UCSD-AML1 (cell line): ENCODE results near the gene RNF220.
"Not testable (repeated sequence)": the region's sequence is repeated elsewhere in the genome, so short reads cannot be mapped to it uniquely, and the experiment has no call there.

Experiments used
- DNase-seq: peaks from one replicate; lab custom pipeline; 2025; ENCODE audit not compliant: unreplicated experiment; lab: John Stamatoyannopoulos, UW

RNF220 gene

DNA sequence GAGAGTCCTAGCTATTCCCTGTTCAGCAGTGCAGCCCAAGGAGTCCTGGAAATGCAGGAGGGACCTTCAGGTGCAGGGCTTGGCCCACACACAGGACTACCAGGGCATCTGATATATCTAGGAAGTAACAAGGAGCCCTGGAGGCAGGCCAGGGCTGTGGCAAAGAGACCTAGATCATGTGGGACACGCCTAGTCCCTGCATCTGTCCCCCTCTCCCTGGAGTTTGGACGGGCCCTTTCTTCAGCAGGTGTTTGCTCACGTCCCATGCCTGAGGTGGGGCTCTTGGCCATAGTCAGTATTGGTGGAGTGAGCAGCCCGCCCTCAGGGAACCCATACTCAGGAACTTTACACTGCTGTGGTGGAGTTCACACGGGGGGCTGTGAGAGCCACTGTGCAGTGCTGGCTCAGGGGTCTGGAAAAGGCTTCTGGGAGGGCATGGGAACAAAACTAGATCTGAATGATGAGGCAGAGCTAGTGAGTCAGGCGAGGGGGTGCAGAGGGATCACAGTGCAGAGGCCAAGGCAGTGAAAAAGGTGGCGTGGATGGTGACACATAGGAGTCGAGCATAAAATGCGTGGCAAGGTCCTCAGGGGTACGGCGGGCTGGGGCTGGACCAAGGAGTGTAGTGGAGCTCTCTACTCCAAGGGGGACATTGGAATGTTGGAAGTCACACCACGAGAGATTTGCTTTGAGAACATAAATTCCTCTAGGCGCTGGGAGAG is 243.6 kb downstream of the RNF220 start:
- no peak for DNase-seq

DNA sequence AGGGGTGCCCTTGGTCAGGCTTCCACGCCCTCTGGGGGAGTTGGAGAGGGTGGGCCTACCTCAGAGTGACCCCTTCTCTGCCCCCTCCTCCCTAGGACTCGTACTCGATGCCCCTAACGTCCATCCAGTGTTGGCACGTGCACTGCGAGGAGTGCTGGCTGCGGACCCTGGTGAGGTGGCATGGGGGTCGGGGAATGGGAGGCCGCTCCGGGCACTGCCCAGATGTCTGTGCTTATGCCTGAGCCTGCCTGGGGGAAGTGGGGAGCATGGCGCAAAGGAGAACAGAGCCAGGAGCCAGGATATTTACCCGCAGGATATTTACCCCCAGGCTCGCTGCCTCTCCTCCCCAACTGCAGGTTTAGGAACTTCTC is 244.7 kb downstream of the RNF220 start:
- no peak for DNase-seq

GRCh38 chr1:44650159-44650831 is 245.2 kb downstream of the RNF220 start:
- no peak for DNase-seq

GRCh38 chr1:44651069-44651468 is 246.0 kb downstream of the RNF220 start:
- DNase-seq = no peak

GRCh38 chr1:44652445-44653106 is 247.5 kb downstream of the RNF220 start:
- peak; percentile 70 for DNase-seq

- no peak for DNase-seq
Measured at GRCh38 chr1:44653107-44653964, 248.3 kb downstream of the RNF220 start.

DNA sequence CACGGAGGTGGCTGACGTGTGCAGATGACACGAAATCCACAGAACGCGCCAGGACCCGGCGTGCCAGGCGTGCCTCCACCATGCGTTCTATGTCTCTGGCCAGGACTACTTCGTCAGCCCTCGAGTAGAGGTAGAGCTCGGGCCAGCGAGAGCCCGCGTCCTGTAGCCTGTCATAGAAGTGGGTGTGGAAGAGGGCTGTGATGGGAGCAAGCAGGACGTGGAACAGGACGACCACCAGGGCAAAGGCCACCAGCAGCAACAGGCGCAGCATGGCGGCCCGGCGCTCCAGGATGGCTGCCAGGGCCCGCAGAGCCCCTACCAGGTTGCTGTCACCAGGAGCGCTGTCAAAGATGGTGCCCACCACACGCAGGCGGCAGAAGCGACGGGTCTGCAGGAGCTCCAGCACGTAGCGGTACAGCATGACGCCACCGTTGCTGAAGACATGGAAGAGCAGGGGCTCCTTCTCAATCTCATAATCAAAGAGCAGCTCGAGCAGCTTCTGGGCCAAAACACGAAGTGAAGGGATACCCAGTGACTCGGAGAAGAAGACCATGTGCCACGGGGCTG is 249.6 kb downstream of the RNF220 start:
- DNase-seq = no peak

- DNase-seq = peak; percentile 43
Measured at GRCh38 chr1:44655609-44656008, 250.6 kb downstream of the RNF220 start.

DNA sequence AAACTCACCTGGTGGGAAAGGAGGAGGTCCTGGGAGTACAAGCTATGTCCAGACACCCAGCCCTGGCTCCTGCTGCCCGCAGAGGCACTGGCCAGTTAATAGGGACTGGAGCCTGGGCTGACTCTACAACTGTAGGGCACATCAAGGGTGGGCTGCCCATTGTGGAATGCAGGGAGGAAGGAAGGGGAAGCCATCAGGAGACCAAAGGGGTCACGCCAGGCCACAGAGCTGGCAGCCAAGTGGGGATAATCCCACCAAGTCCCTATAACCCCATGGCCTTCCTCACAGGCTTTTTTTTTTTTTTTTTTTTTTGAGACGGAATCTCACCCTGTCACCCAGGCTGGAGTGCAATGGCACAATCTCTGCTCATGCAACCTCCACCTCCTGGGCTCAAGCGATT is 254.5 kb downstream of the RNF220 start:
- DNase-seq = no peak

DNA sequence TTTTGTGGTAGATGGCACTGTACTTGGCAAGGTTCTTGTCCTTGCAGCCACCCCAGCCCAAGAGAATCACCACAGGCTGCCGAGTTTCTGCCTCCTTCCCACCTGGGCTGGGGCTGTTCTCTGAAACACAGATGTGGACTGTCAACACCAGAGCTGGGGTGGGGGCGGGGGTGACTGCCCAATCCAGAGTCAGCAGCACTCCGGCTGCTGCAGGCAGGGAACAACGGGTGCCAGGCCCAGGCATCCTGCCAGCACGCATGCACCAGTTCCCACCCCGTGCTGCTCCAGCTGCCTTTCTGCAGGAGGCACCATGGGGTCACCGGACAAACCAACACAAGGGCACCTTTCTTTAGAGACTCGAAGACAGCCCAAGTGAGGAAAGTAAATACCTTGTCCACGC is 255.1 kb downstream of the RNF220 start:
- DNase-seq = no peak

GRCh38 chr1:44661781-44662682 is 257.0 kb downstream of the RNF220 start:
- DNase-seq = peak; percentile 19

GRCh38 chr1:44662683-44663030 is 257.6 kb downstream of the RNF220 start:
- no peak for DNase-seq

- no peak for DNase-seq
Measured at GRCh38 chr1:44663417-44663816, 258.4 kb downstream of the RNF220 start.

GRCh38 chr1:44664730-44665370 is 259.8 kb downstream of the RNF220 start:
- peak; percentile 57 for DNase-seq

DNA sequence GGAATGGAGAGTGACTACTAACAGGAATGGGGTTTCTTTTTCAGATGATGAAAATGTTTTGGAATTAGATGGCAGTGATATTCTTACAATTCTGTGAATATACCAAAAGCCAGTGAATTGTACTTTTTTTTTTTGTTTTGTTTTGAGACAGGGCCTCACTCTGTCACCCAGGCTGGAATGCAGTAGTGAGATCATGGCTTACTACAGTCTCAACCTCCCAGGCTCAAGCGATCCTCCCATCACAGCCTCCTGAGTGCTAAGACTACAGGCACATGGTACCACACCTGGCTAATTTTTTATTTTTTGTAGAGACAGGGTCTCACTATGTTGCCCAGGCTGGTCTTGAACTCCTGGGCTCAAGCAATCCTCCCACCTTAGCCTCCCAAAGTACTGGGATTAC is 261.7 kb downstream of the RNF220 start:
- DNase-seq = not testable (repeated sequence)

GRCh38 chr1:44670751-44671640 is 265.9 kb downstream of the RNF220 start:
- no peak for DNase-seq

- peak; percentile 73 for DNase-seq
Measured at GRCh38 chr1:44672254-44672955, 267.4 kb downstream of the RNF220 start.
